GM18873 (cell line): Measurements from ENCODE around the gene KLHL8.
"Not testable (repeated sequence)": the region's sequence is repeated elsewhere in the genome, so short reads cannot be mapped to it uniquely, and the experiment has no call there.

Experiments
- ATAC-seq: cut with Tn5 transposase; IDR thresholded peaks from one replicate; pipeline ENCODE4 v1.9.1; 2021; ENCODE audit warnings: mild to moderate bottlenecking, moderate library complexity, moderate number of reproducible peaks; ENCODE audit not compliant: unreplicated experiment, low FRiP score

The KLHL8 gene

GRCh38 chr4:87229979-87230378 is 9.6 kb upstream of the KLHL8 start:
- ATAC-seq = no peak

- no peak for ATAC-seq
Measured at GRCh38 chr4:87228262-87228860, 7.9 kb upstream of the KLHL8 start.

- no peak for ATAC-seq
Measured at GRCh38 chr4:87227751-87228151, 7.3 kb upstream of the KLHL8 start.

GRCh38 chr4:87225936-87226335 is 5.5 kb upstream of the KLHL8 start:
- ATAC-seq = no peak

- ATAC-seq = no peak
Measured at GRCh38 chr4:87224141-87224923, 3.9 kb upstream of the KLHL8 start.

GRCh38 chr4:87219632-87220093 is 755 bp downstream of the KLHL8 start:
- peak; percentile 35 for ATAC-seq

- ATAC-seq = not testable (repeated sequence)
Measured at GRCh38 chr4:87217235-87217763, 3.1 kb downstream of the KLHL8 start.

- no peak for ATAC-seq
Measured at GRCh38 chr4:87216469-87216868, 3.9 kb downstream of the KLHL8 start.

GRCh38 chr4:87213421-87214075 is 6.9 kb downstream of the KLHL8 start:
- no peak for ATAC-seq

- no peak for ATAC-seq
Measured at GRCh38 chr4:87211249-87211952, 9.0 kb downstream of the KLHL8 start.

GRCh38 chr4:87209696-87210095 is 10.7 kb downstream of the KLHL8 start:
- ATAC-seq = no peak

GRCh38 chr4:87209182-87209581 is 11.2 kb downstream of the KLHL8 start:
- no peak for ATAC-seq

- no peak for ATAC-seq
Measured at GRCh38 chr4:87204559-87204958, 15.9 kb downstream of the KLHL8 start.

GRCh38 chr4:87196927-87197326 is 23.5 kb downstream of the KLHL8 start:
- ATAC-seq = no peak

- ATAC-seq = no peak
Measured at GRCh38 chr4:87196146-87196545, 24.3 kb downstream of the KLHL8 start.

- no peak for ATAC-seq
Measured at GRCh38 chr4:87193958-87194675, 26.3 kb downstream of the KLHL8 start.

GRCh38 chr4:87192145-87192919 is 28.1 kb downstream of the KLHL8 start:
- no peak for ATAC-seq

- no peak for ATAC-seq
Measured at GRCh38 chr4:87188932-87189331, 31.5 kb downstream of the KLHL8 start.

GRCh38 chr4:87188048-87188447 is 32.4 kb downstream of the KLHL8 start:
- no peak for ATAC-seq
